SU-DHL-6 (cell line): ENCODE data around the gene ZNF555.

ENCODE experiments used
- H2AFZ ChIP-seq: fragments of 200-600 bp; sonication (generic); 2 replicates; pipeline ENCODE4 v1.6.1; 2014; ENCODE audit warnings: low read depth, mild to moderate bottlenecking, moderate library complexity, mixed read lengths, antibody characterized with exemption, low read length; ENCODE audit not compliant: severe bottlenecking
- H3F3A ChIP-seq: fragments of 200-600 bp; shearing (Covaris generic); 2 replicates; pipeline ENCODE4 v1.6.0; 2016; ENCODE audit warnings: antibody characterized with exemption, mild to moderate bottlenecking; ENCODE audit not compliant: insufficient read depth
- H3K27ac ChIP-seq: fragments of 200-600 bp; sonication (generic); 2 replicates; pipeline ENCODE4 v1.5.1; 2016; ENCODE audit warnings: low read depth, mild to moderate bottlenecking, low read length, moderate library complexity, mixed read lengths
- H3K27me3 ChIP-seq: fragments of 200-600 bp; sonication (generic), shearing (Covaris generic); 2 replicates; pipeline ENCODE4 v1.6.0; 2014; ENCODE audit warnings: mild to moderate bottlenecking, low read length
- H3K36me3 ChIP-seq: fragments of 200-600 bp; sonication (generic); 2 replicates; pipeline ENCODE4 v1.6.1; 2014; ENCODE audit warnings: mild to moderate bottlenecking, low read length, mixed read lengths
- H3K4me2 ChIP-seq: fragments of 300-600, 200-600 bp; shearing (Covaris generic), sonication (generic); 2 replicates; pipeline ENCODE4 v1.6.0; 2014; ENCODE audit warnings: low read length, low read depth, mild to moderate bottlenecking; ENCODE audit not compliant: poor library complexity, severe bottlenecking
- H3K4me3 ChIP-seq: fragments of 200-600 bp; sonication (generic); 2 replicates; pipeline ENCODE4 v1.5.1; 2014; ENCODE audit warnings: antibody characterized with exemption, low read length, mild to moderate bottlenecking, mixed read lengths; ENCODE audit not compliant: insufficient read depth, poor library complexity, severe bottlenecking
- H3K79me2 ChIP-seq: fragments of 200-600 bp; sonication (generic); 2 replicates; pipeline ENCODE4 v1.6.1; 2014; ENCODE audit warnings: mild to moderate bottlenecking, low read length, moderate library complexity; ENCODE audit not compliant: insufficient read depth
- H3K9ac ChIP-seq: fragments of 200-600 bp; sonication (generic); 2 replicates; pipeline ENCODE4 v1.7.0; 2014; ENCODE audit warnings: mild to moderate bottlenecking, low read length
- H3K9me2 ChIP-seq: fragments of 200-600 bp; sonication (generic); replicated peaks from 2 replicates; pipeline ENCODE4 v1.6.1; 2014; ENCODE audit warnings: low read length; ENCODE audit not compliant: insufficient read depth
- H3K9me3 ChIP-seq: fragments of 200-600 bp; sonication (generic); 2 replicates; pipeline ENCODE4 v1.6.1; 2014; ENCODE audit warnings: low read length, mixed read lengths; ENCODE audit not compliant: insufficient read depth
- H4K20me1 ChIP-seq: fragments of 200-600 bp; sonication (generic); 2 replicates; pipeline ENCODE4 v1.6.1; 2014; ENCODE audit warnings: low read depth, mild to moderate bottlenecking, antibody characterized with exemption, low read length, moderate library complexity, mixed read lengths
- CTCF ChIP-seq: fragments of 200-600 bp; sonication (generic); IDR thresholded peaks from one replicate; pipeline ENCODE4 v1.5.1; 2017; ENCODE audit warnings: antibody characterized with exemption, mild to moderate bottlenecking, low read length, moderate library complexity; ENCODE audit not compliant: insufficient read depth, poor library complexity, severe bottlenecking
- EZH2phosphoT487 ChIP-seq: fragments of 200-600 bp; sonication (generic), shearing (Covaris generic); conservative IDR thresholded peaks from 2 replicates; pipeline ENCODE4 v1.6.1; 2018; ENCODE audit warnings: mild to moderate bottlenecking, antibody characterized with exemption, low read length, moderate library complexity, mixed read lengths

Gene ZNF555

GRCh38 chr19:2797280-2797679, 44.0 kb upstream of the ZNF555 start:
- Histone ChIP-seq H3K27ac (no peak overlapping the region), H3K79me2 (no peaks in the 10 kb centered on the region), H3K36me3 (no peaks in the 10 kb centered on the region), H3K27me3 (no peaks in the 10 kb centered on the region), H3K4me2 (no peak overlapping the region), H3K4me3 (no peak overlapping the region), H3K9ac (no peak overlapping the region), H4K20me1 (no peaks in the 10 kb centered on the region), H3F3A (no peaks in the 10 kb centered on the region), H3K9me2 (no peaks in the 10 kb centered on the region), H3K9me3 (no peaks in the 10 kb centered on the region), H2AFZ (no peak overlapping the region)
- TF ChIP-seq CTCF (no peak), EZH2phosphoT487 (no peak)

GRCh38 chr19:2798158-2798685, 43.1 kb upstream of the ZNF555 start:
- H4K20me1 ChIP-seq = no peaks in the 10 kb centered on the region
- no peaks in the 10 kb centered on the region for H3K9me3 ChIP-seq
- H3K79me2 ChIP-seq = no peaks in the 10 kb centered on the region
- H3K9ac ChIP-seq = no peak overlapping the region
- H2AFZ ChIP-seq = no peak overlapping the region
- no peaks in the 10 kb centered on the region for H3K36me3 ChIP-seq
- TF ChIP-seq CTCF (no peak), EZH2phosphoT487 (no peak)
- no peak overlapping the region for H3K4me2 ChIP-seq
- no peak overlapping the region for H3K27ac ChIP-seq
- H3F3A ChIP-seq = no peaks in the 10 kb centered on the region
- H3K9me2 ChIP-seq = no peaks in the 10 kb centered on the region
- H3K27me3 ChIP-seq = no peaks in the 10 kb centered on the region
- no peak overlapping the region for H3K4me3 ChIP-seq

GRCh38 chr19:2798733-2799132, 42.5 kb upstream of the ZNF555 start:
- no peak overlapping the region for H3K4me2 ChIP-seq
- H3K27me3 ChIP-seq = no peaks in the 10 kb centered on the region
- H3K36me3 ChIP-seq = no peaks in the 10 kb centered on the region
- H3K9me3 ChIP-seq = no peaks in the 10 kb centered on the region
- no peaks in the 10 kb centered on the region for H3K9me2 ChIP-seq
- no peaks in the 10 kb centered on the region for H4K20me1 ChIP-seq
- no peaks in the 10 kb centered on the region for H3K79me2 ChIP-seq
- no peak overlapping the region for H3K9ac ChIP-seq
- H3K4me3 ChIP-seq = no peak overlapping the region
- H3F3A ChIP-seq = no peaks in the 10 kb centered on the region
- TF ChIP-seq CTCF (no peak), EZH2phosphoT487 (no peak)
- no peak overlapping the region for H2AFZ ChIP-seq
- H3K27ac ChIP-seq = no peak overlapping the region
